BLaER1 (cell line): ENCODE measurements around the gene PLXDC2.
"Not testable (repeated sequence)": the region's sequence is repeated elsewhere in the genome, so short reads cannot be mapped to it uniquely, and the experiment has no call there.

Source experiments
- H3K27ac ChIP-seq: shearing (Covaris generic); formaldehyde crosslinking; 2 replicates; pipeline ENCODE4 v1.8.1; 2022
- H3K27me3 ChIP-seq: shearing (Covaris generic); formaldehyde crosslinking; 2 replicates; pipeline ENCODE4 v1.8.1; 2022
- H3K36me3 ChIP-seq: shearing (Covaris generic); formaldehyde crosslinking; 2 replicates; pipeline ENCODE4 v1.8.1; 2022
- H3K4me1 ChIP-seq: shearing (Covaris generic); formaldehyde crosslinking; 2 replicates; pipeline ENCODE4 v1.8.1; 2022
- H3K4me2 ChIP-seq: shearing (Covaris generic); formaldehyde crosslinking; 2 replicates; pipeline ENCODE4 v1.8.1; 2022
- H3K4me3 ChIP-seq: shearing (Covaris generic); formaldehyde crosslinking; 2 replicates; pipeline ENCODE4 v1.8.1; 2022
- H3K9ac ChIP-seq: shearing (Covaris generic); formaldehyde crosslinking; 2 replicates; pipeline ENCODE4 v1.8.1; 2022
- H3K9me3 ChIP-seq: shearing (Covaris generic); formaldehyde crosslinking; 2 replicates; pipeline ENCODE4 v1.8.1; 2022
- H4K20me1 ChIP-seq: shearing (Covaris generic); formaldehyde crosslinking; 2 replicates; pipeline ENCODE4 v1.8.1; 2022
- Cebpa-rat ChIP-seq: shearing (Covaris generic); IDR thresholded peaks from 2 replicates; pipeline ENCODE4 v1.8.1; 2022

The PLXDC2 gene

GRCh38 chr10:19985745-19986144 is 169.5 kb downstream of the PLXDC2 start:
- no peaks in the 10 kb centered on the region for H3K36me3 ChIP-seq
- no peaks in the 10 kb centered on the region for H4K20me1 ChIP-seq
- no peaks in the 10 kb centered on the region for H3K27me3 ChIP-seq
- no peak overlapping the region for H3K9ac ChIP-seq
- H3K4me2 ChIP-seq: no peak overlapping the region
- H3K9me3 ChIP-seq: no peaks in the 10 kb centered on the region
- no peak overlapping the region for H3K27ac ChIP-seq
- TF ChIP-seq Cebpa-rat: no peak
- no peak overlapping the region for H3K4me3 ChIP-seq
- H3K4me1 ChIP-seq: peaks cover 10% of the 10 kb centered on the region

GRCh38 chr10:19986591-19986990 is 170.4 kb downstream of the PLXDC2 start:
- H3K36me3 ChIP-seq: no peaks in the 10 kb centered on the region
- H3K27me3 ChIP-seq: no peaks in the 10 kb centered on the region
- no peak for TF ChIP-seq Cebpa-rat
- H3K4me2 ChIP-seq: no peak overlapping the region
- no peak overlapping the region for H3K4me3 ChIP-seq
- no peak overlapping the region for H3K9ac ChIP-seq
- no peaks in the 10 kb centered on the region for H3K9me3 ChIP-seq
- H3K27ac ChIP-seq: no peak overlapping the region
- H3K4me1 ChIP-seq: peaks cover 10% of the 10 kb centered on the region
- H4K20me1 ChIP-seq: no peaks in the 10 kb centered on the region

- H3K27me3 ChIP-seq: no peaks in the 10 kb centered on the region
- no peak for TF ChIP-seq Cebpa-rat
- H3K4me2 ChIP-seq: no peak overlapping the region
- no peaks in the 10 kb centered on the region for H3K9me3 ChIP-seq
- H3K27ac ChIP-seq: no peak overlapping the region
- H3K36me3 ChIP-seq: no peaks in the 10 kb centered on the region
- no peak overlapping the region for H3K4me3 ChIP-seq
- H3K9ac ChIP-seq: no peak overlapping the region
- H4K20me1 ChIP-seq: no peaks in the 10 kb centered on the region
- H3K4me1 ChIP-seq: peaks cover 10% of the 10 kb centered on the region
Measured at GRCh38 chr10:19987931-19988330, 171.7 kb downstream of the PLXDC2 start.

GRCh38 chr10:19993714-19994315 is 177.6 kb downstream of the PLXDC2 start:
- Histone ChIP-seq H3K4me3 (no peak overlapping the region), H4K20me1 (no peaks in the 10 kb centered on the region), H3K27me3 (no peaks in the 10 kb centered on the region), H3K36me3 (no peaks in the 10 kb centered on the region), H3K27ac (no peak overlapping the region), H3K9me3 (peaks cover 10% of the 10 kb centered on the region), H3K4me1 (no peaks in the 10 kb centered on the region), H3K4me2 (no peak overlapping the region), H3K9ac (no peak overlapping the region)
- no peak for TF ChIP-seq Cebpa-rat

GRCh38 chr10:19998482-19998881 is 182.2 kb downstream of the PLXDC2 start:
- no peak overlapping the region for H3K4me2 ChIP-seq
- peaks cover 10% of the 10 kb centered on the region for H3K9me3 ChIP-seq
- TF ChIP-seq Cebpa-rat: no peak
- H3K9ac ChIP-seq: no peak overlapping the region
- H3K4me3 ChIP-seq: no peak overlapping the region
- peaks cover 10% of the 10 kb centered on the region for H3K36me3 ChIP-seq
- no peaks in the 10 kb centered on the region for H3K27me3 ChIP-seq
- no peaks in the 10 kb centered on the region for H4K20me1 ChIP-seq
- H3K27ac ChIP-seq: no peak overlapping the region
- H3K4me1 ChIP-seq: peaks cover 9% of the 10 kb centered on the region

- Histone ChIP-seq H3K27me3 (no peaks in the 10 kb centered on the region), H3K9me3 (peaks cover 10% of the 10 kb centered on the region), H4K20me1 (no peaks in the 10 kb centered on the region), H3K4me1 (peaks cover 18% of the 10 kb centered on the region), H3K36me3 (peaks cover 10% of the 10 kb centered on the region), H3K27ac (no peak overlapping the region), H3K4me3 (no peak overlapping the region), H3K4me2 (no peak overlapping the region), H3K9ac (no peak overlapping the region)
- TF ChIP-seq Cebpa-rat: no peak
Measured at GRCh38 chr10:19999431-19999830, 183.2 kb downstream of the PLXDC2 start.

GRCh38 chr10:20002026-20002425 is 185.8 kb downstream of the PLXDC2 start:
- not testable (repeated sequence) for H3K27me3 ChIP-seq, H3K27ac ChIP-seq, H3K4me3 ChIP-seq, H3K9me3 ChIP-seq, H3K9ac ChIP-seq, H4K20me1 ChIP-seq, H3K4me2 ChIP-seq
- peaks cover 17% of the 10 kb centered on the region for H3K36me3 ChIP-seq
- H3K4me1 ChIP-seq: peaks cover 24% of the 10 kb centered on the region

- H4K20me1 ChIP-seq: no peaks in the 10 kb centered on the region
- no peaks in the 10 kb centered on the region for H3K9me3 ChIP-seq
- no peaks in the 10 kb centered on the region for H3K27me3 ChIP-seq
- no peak for TF ChIP-seq Cebpa-rat
- no peak overlapping the region for H3K4me3 ChIP-seq
- H3K4me1 ChIP-seq: peaks cover 24% of the 10 kb centered on the region
- H3K27ac ChIP-seq: peak overlapping the region; percentile 69
- peaks cover 17% of the 10 kb centered on the region for H3K36me3 ChIP-seq
- H3K4me2 ChIP-seq: peak overlapping the region; percentile 64; the same call in 1 of the 2 replicates
- no peak overlapping the region for H3K9ac ChIP-seq
Measured at GRCh38 chr10:20002657-20003056, 186.4 kb downstream of the PLXDC2 start.

- H3K27ac ChIP-seq: peak overlapping the region; percentile 69
- peak overlapping the region; percentile 64 for H3K4me2 ChIP-seq
Measured at GRCh38 chr10:20004087-20004523, 187.9 kb downstream of the PLXDC2 start.

GRCh38 chr10:20005638-20006037 is 189.4 kb downstream of the PLXDC2 start:
- no peaks in the 10 kb centered on the region for H3K27me3 ChIP-seq
- H3K9ac ChIP-seq: no peak overlapping the region
- H3K9me3 ChIP-seq: no peaks in the 10 kb centered on the region
- H3K4me3 ChIP-seq: no peak overlapping the region
- no peak overlapping the region for H3K27ac ChIP-seq
- peaks cover 24% of the 10 kb centered on the region for H3K4me1 ChIP-seq
- no peak for TF ChIP-seq Cebpa-rat
- H4K20me1 ChIP-seq: no peaks in the 10 kb centered on the region
- peaks cover 17% of the 10 kb centered on the region for H3K36me3 ChIP-seq
- no peak overlapping the region for H3K4me2 ChIP-seq

More at GRCh38 chr10:20004087-20004523, 187.9 kb downstream of the PLXDC2 start:
- Histone ChIP-seq H3K36me3 (peaks cover 17% of the 10 kb centered on the region), H4K20me1 (no peaks in the 10 kb centered on the region), H3K9ac (no peak overlapping the region), H3K27me3 (no peaks in the 10 kb centered on the region), H3K4me3 (no peak overlapping the region), H3K4me1 (peaks cover 24% of the 10 kb centered on the region), H3K9me3 (no peaks in the 10 kb centered on the region)
- TF ChIP-seq Cebpa-rat: no peak; the same call in 1 of the 2 replicates
